ENCODE results near the gene COL2A1. TPM values are rescaled to one million over a fixed set of nuclear protein-coding genes. Genes with fewer than 3 reads are reported as not detected.

Gene COL2A1
- total and polyA plus RNA-seq, 2 donors from 2014 or later: not detected

GRCh38 chr12:48028541-48029431 is 24.5 kb upstream of the COL2A1 start:
- TF ChIP-seq, protein P1, sequence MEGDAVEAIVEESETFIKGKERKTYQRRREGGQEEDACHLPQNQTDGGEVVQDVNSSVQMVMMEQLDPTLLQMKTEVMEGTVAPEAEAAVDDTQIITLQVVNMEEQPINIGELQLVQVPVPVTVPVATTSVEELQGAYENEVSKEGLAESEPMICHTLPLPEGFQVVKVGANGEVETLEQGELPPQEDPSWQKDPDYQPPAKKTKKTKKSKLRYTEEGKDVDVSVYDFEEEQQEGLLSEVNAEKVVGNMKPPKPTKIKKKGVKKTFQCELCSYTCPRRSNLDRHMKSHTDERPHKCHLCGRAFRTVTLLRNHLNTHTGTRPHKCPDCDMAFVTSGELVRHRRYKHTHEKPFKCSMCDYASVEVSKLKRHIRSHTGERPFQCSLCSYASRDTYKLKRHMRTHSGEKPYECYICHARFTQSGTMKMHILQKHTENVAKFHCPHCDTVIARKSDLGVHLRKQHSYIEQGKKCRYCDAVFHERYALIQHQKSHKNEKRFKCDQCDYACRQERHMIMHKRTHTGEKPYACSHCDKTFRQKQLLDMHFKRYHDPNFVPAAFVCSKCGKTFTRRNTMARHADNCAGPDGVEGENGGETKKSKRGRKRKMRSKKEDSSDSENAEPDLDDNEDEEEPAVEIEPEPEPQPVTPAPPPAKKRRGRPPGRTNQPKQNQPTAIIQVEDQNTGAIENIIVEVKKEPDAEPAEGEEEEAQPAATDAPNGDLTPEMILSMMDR (IDR thresholded peaks at IDR 0.05; ENCODE audit: borderline replicate concordance, extremely low read depth, insufficient read depth): no peak
- H3K27me3 ChIP-seq (ENCODE audit: control insufficient read depth, insufficient read depth, low read length): no peaks in the 10 kb centered on the region
- no peak overlapping the region for H3K4me3 ChIP-seq (ENCODE audit: low read length in 3 of 3)
- no peak overlapping the region for H3K9ac ChIP-seq (ENCODE audit: low read length in 3 of 3)
- no peaks in the 10 kb centered on the region for H3K4me1 ChIP-seq (ENCODE audit: control insufficient read depth in 2 of 3, insufficient read depth in 2 of 3, low read depth in 1 of 3, low read length in 3 of 3)
- H3K9me3 ChIP-seq (ENCODE audit: control insufficient read depth in 2 of 3, insufficient read depth in 1 of 3, low read length in 3 of 3): no peaks in the 10 kb centered on the region
- H3K36me3 ChIP-seq (ENCODE audit: control insufficient read depth in 2 of 3, insufficient read depth in 3 of 3, low read length in 3 of 3): no peaks in the 10 kb centered on the region
- intact Hi-C loops (cut with DNase I): no loop called here
- H3K27ac ChIP-seq (ENCODE audit: low read depth in 2 of 2, low read length in 2 of 2): no peak overlapping the region
- no peak for FAIRE-seq
- peak in 4 of 5 donors; percentile 77 to 84 (median 80) for DNase-seq

- intact Hi-C loops (cut with DNase I): no loop called here
- Histone ChIP-seq H3K4me1 (ENCODE audit: control insufficient read depth in 2 of 3, insufficient read depth in 2 of 3, low read depth in 1 of 3, low read length in 3 of 3) (no peaks in the 10 kb centered on the region), H3K27me3 (ENCODE audit: control insufficient read depth, insufficient read depth, low read length) (no peaks in the 10 kb centered on the region), H3K9ac (ENCODE audit: low read length in 3 of 3) (no peak overlapping the region), H3K36me3 (ENCODE audit: control insufficient read depth in 2 of 3, insufficient read depth in 3 of 3, low read length in 3 of 3) (no peaks in the 10 kb centered on the region), H3K4me3 (ENCODE audit: low read length in 3 of 3) (no peak overlapping the region), H3K27ac (ENCODE audit: low read depth in 2 of 2, low read length in 2 of 2) (no peak overlapping the region), H3K9me3 (ENCODE audit: control insufficient read depth in 2 of 3, insufficient read depth in 1 of 3, low read length in 3 of 3) (no peaks in the 10 kb centered on the region)
- FAIRE-seq (no peak), DNase-seq (peak in 4 of 5 donors; percentile 63 to 76 (median 72))
- TF ChIP-seq, protein P1 (IDR thresholded peaks at IDR 0.05; ENCODE audit: borderline replicate concordance, extremely low read depth, insufficient read depth): no peak
Measured at GRCh38 chr12:48027183-48028002, 23.1 kb upstream of the COL2A1 start.

DNA sequence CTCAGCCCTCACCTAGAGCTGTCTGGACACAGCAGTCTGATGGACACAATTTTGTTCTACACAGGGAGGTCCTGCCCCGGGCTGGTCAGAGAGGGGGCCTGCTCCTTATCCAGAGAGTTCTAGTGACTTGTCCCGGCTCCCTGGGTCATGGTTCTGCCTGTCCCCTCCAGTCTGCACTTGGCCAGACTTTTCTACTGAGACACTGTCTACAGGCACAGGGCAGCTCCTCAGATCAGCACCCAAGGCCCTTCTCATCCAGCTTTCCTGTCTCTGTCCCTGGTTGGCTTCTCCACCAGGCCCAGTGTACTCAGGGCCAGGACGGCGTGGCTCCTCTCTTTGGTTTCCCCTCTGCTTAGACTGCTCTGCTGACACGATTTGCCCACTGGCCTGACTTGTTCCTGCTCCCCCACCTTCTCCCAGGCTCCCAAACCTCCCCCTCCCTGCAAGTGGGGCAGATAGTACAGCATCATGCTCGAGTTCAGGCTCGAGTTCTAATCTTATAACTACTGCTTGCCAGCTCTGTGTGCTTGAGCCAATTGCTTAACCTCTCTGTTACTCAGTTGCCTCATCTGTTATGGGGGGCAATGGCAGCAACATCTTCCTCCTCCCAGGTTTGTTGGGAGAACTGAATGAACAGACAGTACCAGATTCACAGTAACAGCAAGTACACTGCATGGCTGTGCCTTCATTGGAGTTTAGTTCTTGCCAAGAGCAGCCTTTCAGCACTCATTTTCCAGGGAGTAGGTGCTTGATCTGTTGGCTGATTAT is 22.0 kb upstream of the COL2A1 start:
- no peak for FAIRE-seq
- DNase-seq: no peak
- Histone ChIP-seq H3K27me3 (ENCODE audit: control insufficient read depth, insufficient read depth, low read length) (no peaks in the 10 kb centered on the region), H3K4me3 (ENCODE audit: low read length in 3 of 3) (no peak overlapping the region), H3K9ac (ENCODE audit: low read length in 3 of 3) (no peak overlapping the region), H3K36me3 (ENCODE audit: control insufficient read depth in 2 of 3, insufficient read depth in 3 of 3, low read length in 3 of 3) (no peaks in the 10 kb centered on the region), H3K9me3 (ENCODE audit: control insufficient read depth in 2 of 3, insufficient read depth in 1 of 3, low read length in 3 of 3) (no peaks in the 10 kb centered on the region), H3K27ac (ENCODE audit: low read depth in 2 of 2, low read length in 2 of 2) (no peak overlapping the region), H3K4me1 (ENCODE audit: control insufficient read depth in 2 of 3, insufficient read depth in 2 of 3, low read depth in 1 of 3, low read length in 3 of 3) (no peaks in the 10 kb centered on the region)
- intact Hi-C loops (cut with DNase I): no loop called here
- TF ChIP-seq, protein P1 (IDR thresholded peaks at IDR 0.05; ENCODE audit: borderline replicate concordance, extremely low read depth, insufficient read depth): no peak
